ENCODE results near the gene MST1. TPM values are rescaled to one million over a fixed set of nuclear protein-coding genes. Genes with fewer than 3 reads are reported as not detected.

Gene MST1
- total RNA-seq, 4 donors from 2014 or later, result 11.7 to 23.7 (median 17.0) TPM

- no peak overlapping the region for H3K27ac ChIP-seq
- H3K4me1 ChIP-seq, result no peaks in the 10 kb centered on the region
- WGBS, 2 donors, result 71 to 76% methylated on average over 3 of the region's 3 CpGs
- H3K36me3 ChIP-seq, result no peaks in the 10 kb centered on the region
- no peak for TF ChIP-seq CTCF (IDR thresholded peaks at IDR 0.05)
- TF ChIP-seq EP300 (IDR thresholded peaks at IDR 0.05), result no peak
- TF ChIP-seq POLR2A (IDR thresholded peaks at IDR 0.05), result no peak
- no peak for DNase-seq (ENCODE audit: low spot score in 2 of 2)
- H3K27me3 ChIP-seq, result no peaks in the 10 kb centered on the region
- H3K4me3 ChIP-seq, result no peak overlapping the region
- peaks cover 0 to 9% (median 0%) of the 10 kb centered on the region in 4 donors for H3K9me3 ChIP-seq
Measured at GRCh38 chr3:49634736-49635135, 54.5 kb downstream of the MST1 start.

Small RNA genes within 50 kb of the gene (small RNA-seq; reads per million reads assigned to genes)
- gene AMIGO3, result not detected

Other genes with a start within 250 kb of the MST1 start
- gene DAG1, start 219.2 kb downstream of the MST1 start, total RNA-seq, result 100 to 1,000 TPM; 113 to 142 (median 126) TPM
- gene BSN, start 135.0 kb downstream of the MST1 start, total RNA-seq, result 1 to 10 TPM in 2 of 4 donors, under 1 TPM in 2; 0.44 to 1.8 (median 0.92) TPM
- 10 to 100 TPM; 64.0 to 77.7 (median 65.8) TPM for gene APEH, start 15.1 kb downstream of the MST1 start, total RNA-seq
- gene RNF123, start 83 bp upstream of the MST1 start, total RNA-seq, result 10 to 100 TPM; 32.9 to 64.7 (median 39.1) TPM
- 1 to 10 TPM in 2 of 4 donors, not detected in 2; 2.1 to 4.2 TPM for gene AMIGO3, start 30.2 kb upstream of the MST1 start, total RNA-seq
- gene GMPPB, start 34.5 kb upstream of the MST1 start, total RNA-seq, result 10 to 100 TPM; 17.3 to 31.4 (median 25.3) TPM
- gene IP6K1, start 97.1 kb upstream of the MST1 start, total RNA-seq, result 10 to 100 TPM; 43.2 to 77.5 (median 50.7) TPM
- gene CDHR4, start 110.4 kb upstream of the MST1 start, total RNA-seq, result 1 to 10 TPM in 2 of 4 donors, not detected in 2; 1.3 to 1.4 TPM
- gene INKA1, start 113.8 kb upstream of the MST1 start, total RNA-seq, result 10 to 100 TPM in 1 of 4 donors, 1 to 10 TPM in 2, under 1 TPM in 1; 0.60 to 10.3 (median 8.0) TPM
- 10 to 100 TPM; 47.9 to 68.4 (median 66.9) TPM for gene UBA7, start 124.5 kb upstream of the MST1 start, total RNA-seq
- 10 to 100 TPM in 1 of 4 donors, 1 to 10 TPM in 3; 1.5 to 12.2 (median 2.8) TPM for gene TRAIP, start 167.1 kb upstream of the MST1 start, total RNA-seq
- gene CAMKV, start 180.4 kb upstream of the MST1 start, total RNA-seq, result not detected
- 1 to 10 TPM; 1.0 to 2.8 (median 2.3) TPM for gene MST1R, start 214.4 kb upstream of the MST1 start, total RNA-seq
- 10 to 100 TPM in 3 of 4 donors, 1 to 10 TPM in 1; 6.9 to 18.8 (median 15.8) TPM for gene MON1A, start 240.3 kb upstream of the MST1 start, total RNA-seq